Activated CD8-positive, alpha-beta memory T cell treated with anti-CD3 and anti-CD28 coated beads for 4 hours (primary cell): ENCODE data around the gene CLCA1.
"Not testable (repeated sequence)": the region's sequence is repeated elsewhere in the genome, so short reads cannot be mapped to it uniquely, and the experiment has no call there.

Source experiments
- DNase-seq, 2 donors: peaks; one replicate each; pipeline ENCODE4 v3.0.0-alpha.2; 2020; ENCODE audit warnings: low read depth in 2 of 2

The CLCA1 gene

GRCh38 chr1:86466109-86466844 lies 2.5 kb upstream of the CLCA1 start:
- DNase-seq, result no peak

DNA sequence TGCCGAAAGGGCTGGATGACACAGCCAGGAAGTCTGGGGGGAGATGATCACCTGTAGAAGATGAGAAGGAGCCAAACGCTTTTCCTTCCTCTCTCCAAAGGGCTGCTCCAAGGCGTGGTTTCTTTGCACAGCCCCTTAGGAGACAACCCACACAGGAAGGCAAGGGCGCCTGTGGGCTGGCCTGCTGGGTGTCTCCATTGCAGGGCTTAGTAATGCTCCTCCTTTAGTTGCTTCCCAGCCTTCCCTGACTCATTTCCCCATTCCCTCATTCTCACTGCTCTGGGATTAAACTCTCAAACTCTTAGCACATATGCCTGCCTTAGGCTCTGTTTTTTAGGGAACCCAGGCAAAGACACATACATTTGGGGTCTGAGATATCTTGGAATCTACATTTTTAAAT lies 1.7 kb upstream of the CLCA1 start:
- DNase-seq, result no peak

- no peak for DNase-seq
Measured at GRCh38 chr1:86470859-86471258, 2.1 kb downstream of the CLCA1 start.

DNA sequence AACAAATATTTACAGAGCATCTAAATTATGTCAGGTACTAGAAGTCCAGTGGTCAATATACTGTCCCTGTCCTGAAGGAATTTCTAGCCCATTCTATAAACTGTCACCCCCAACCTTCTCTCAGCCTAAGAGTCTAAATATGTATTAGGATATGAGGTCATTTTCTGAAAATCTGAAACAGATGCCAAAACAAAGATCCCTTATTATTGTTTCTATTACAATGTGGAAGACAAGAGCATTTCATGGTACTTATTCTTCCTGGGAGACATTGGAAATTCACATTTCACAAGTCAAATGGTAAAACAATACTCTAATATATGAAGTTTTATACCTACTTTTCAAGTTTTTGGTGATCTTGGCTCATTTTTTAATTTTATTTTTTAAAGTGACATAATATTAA lies 2.6 kb downstream of the CLCA1 start:
- no peak for DNase-seq

DNA sequence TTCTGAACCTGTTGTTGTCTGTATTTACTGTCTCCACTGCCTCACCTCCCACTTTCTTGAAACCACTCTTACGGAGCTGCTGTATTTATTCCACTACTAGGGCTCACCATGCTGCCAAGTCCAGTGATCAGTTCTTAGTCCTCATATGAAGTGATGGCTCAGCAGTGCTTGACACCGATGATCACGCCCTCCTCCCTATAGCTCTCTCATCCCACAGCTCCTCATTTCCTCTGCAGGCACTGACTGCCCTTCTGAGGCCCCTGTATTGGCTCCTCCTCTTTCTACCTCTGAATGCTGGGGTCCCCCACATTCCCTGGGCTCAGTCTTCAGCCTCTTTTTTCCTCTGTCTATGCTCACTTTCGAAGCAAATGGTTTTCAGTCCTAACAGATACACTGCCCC lies 3.4 kb downstream of the CLCA1 start:
- DNase-seq, result no peak

- DNase-seq, result no peak
Measured at GRCh38 chr1:86472767-86473166, 4.0 kb downstream of the CLCA1 start.

DNA sequence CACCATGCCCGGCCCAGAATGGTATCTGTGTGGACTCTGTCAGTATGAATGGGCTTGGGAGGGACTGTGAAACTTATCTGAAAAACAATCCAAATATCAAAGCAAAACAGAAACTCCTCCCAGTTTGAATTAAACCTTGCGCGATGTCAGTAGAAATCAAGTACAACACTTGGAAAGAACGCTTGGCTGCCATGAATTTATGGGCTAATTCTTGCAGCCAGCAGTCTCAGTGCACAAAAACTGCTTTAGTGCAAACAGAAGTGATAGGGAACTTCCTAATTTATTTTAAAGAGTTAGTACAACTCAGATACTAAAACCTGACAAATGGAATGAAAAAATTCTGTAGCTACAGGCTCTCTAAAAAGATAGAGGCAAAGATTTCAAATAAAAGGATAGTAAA lies 8.5 kb downstream of the CLCA1 start:
- no peak for DNase-seq

DNA sequence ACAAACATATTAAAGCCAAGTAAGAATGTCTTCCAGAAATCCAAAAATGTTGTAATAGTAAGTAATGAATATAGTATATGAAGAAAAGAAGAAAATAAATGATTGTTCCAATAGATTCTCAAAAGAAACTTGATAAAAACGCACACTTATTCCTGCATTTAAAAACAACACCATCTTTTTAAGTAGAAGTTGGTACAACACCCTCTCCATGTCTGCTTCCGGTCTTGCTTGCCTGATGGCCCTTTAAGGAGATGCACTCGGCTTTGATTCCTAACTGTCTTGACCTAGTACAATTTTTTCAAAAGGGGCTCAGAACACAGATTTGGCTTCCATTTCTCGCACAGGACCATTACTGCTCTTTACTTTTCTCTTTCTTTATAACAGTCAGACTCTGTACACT lies 9.0 kb downstream of the CLCA1 start:
- DNase-seq, result no peak

- DNase-seq, result no peak
Measured at GRCh38 chr1:86478416-86479156, 9.9 kb downstream of the CLCA1 start.

GRCh38 chr1:86481966-86482365 lies 13.2 kb downstream of the CLCA1 start:
- no peak for DNase-seq

GRCh38 chr1:86487131-86487810 lies 18.5 kb downstream of the CLCA1 start:
- no peak for DNase-seq

DNA sequence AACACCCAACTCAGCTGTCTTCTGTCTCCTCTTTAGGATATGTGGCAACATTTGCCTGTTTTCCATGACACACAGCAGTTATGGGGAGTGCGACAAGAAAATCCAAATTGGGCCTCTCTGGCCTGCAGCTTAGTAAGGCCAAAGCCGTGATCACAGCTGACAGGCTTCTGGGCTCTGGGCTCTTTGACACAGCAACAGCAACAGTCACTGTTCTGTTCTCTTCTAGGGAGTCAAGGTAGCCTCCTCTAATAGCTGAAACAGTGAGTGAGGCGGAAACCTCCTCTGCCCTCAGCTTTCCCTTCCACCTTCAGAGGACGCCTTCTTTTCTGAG lies 19.0 kb downstream of the CLCA1 start:
- DNase-seq, result no peak

DNA sequence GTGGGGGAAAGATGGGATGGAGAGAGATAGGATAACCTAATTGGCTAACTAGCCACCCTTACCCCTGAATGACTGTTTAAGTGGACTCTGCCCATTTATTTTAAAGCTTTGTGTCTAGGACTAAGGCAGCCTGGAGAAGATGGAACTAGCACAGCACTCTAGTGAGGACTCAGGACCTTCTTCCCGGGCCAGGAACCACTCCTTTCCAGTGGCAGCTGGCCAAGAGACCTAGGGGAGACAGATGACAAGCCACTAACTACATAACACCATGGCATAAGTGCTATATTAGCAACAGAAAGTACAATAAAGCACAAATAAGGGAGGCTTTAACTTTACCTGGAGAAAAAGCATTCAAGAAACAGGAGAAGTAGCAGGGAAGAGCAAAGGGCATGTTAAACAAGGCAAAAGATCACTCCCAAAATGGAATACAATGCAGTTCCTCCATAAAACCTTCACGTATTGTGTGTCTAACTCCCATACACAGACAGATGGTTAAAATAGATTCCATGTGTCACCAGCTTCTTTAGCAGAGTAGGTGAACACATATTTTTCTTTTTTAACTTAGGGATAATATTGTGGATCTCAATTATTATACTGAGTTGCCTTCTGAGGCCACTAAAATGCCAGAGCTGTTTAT lies 20.6 kb downstream of the CLCA1 start:
- no peak for DNase-seq

- DNase-seq, result no peak
Measured at GRCh38 chr1:86491171-86491950, 22.6 kb downstream of the CLCA1 start.

DNA sequence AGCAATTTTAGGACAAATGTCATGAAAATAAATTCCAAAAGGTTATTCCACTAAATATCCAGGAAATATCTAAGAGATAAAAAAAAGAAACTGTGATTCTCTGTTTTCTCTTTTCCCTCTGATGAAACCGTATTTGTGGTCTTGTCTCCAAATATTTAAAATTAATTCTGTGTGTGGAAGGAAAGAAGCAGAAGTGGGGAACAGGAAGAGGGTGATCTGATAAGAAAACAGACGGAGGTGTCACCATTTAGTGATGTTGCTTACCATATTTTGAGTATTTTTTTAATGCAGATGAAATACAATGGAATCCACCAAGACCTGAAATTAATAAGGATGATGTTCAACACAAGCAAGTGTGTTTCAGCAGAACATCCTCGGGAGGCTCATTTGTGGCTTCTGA lies 29.6 kb downstream of the CLCA1 start:
- DNase-seq, result no peak

- DNase-seq, result no peak
Measured at GRCh38 chr1:86499987-86500593, 31.4 kb downstream of the CLCA1 start.

DNA sequence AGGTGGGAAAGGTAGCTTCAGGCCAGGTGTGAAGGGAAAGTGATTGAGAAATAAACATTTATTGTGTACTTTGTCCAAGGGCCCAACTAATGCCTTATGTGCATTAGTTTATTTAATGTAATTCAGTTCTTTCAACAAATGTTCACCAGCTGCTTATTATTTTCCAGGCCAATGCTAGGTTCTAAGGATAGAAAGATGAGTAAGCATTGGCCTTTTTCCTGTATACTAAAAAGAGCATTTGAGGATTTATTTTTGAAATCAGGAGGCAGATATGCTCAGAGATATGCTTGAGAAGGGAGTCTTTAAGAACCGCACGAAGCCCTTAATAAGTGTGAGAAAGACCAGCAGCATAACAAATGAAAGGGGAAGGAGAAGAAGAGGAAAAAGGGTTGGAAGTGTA lies 32.0 kb downstream of the CLCA1 start:
- DNase-seq, result no peak

DNA sequence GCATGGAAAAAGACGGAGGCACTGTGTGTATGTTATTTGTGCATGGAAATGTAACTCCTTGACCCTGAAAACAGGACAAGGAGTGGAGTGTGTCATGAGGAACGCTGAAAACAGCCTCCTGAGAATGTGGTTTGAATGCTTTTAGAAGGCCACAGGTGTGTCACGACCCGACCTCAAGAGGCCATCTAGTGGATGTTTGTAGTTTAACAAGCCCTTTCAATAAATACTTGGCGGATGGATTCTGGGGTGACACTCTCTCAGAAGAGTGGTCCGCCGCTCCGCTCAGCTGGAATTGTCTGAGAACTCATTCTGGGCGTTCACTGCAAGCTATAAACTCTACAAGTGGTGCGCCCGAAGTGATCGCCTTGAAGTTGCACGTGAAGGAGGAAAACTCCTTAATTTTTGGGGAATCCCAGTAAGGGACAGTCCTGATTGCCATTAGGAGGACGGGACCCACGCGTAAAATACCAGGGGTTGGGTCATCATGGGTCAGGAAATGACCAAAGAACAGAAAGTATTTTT lies 33.5 kb downstream of the CLCA1 start:
- DNase-seq, result not testable (repeated sequence)

GRCh38 chr1:86502721-86503405 lies 34.1 kb downstream of the CLCA1 start:
- DNase-seq, result no peak

GRCh38 chr1:86503406-86504136 lies 34.8 kb downstream of the CLCA1 start:
- DNase-seq, result no peak
